Activated T-cell treated with anti-CD3 and anti-CD28 coated beads for 4 hours (primary cell): Measurements from ENCODE around the gene KCTD12.
A peak's percentile ranks its signal among the peaks of the same experiment; 100 is the strongest.

Experiments
- DNase-seq: peaks from one replicate; pipeline ENCODE4 v3.0.0-alpha.2; 2020

KCTD12 gene

DNA sequence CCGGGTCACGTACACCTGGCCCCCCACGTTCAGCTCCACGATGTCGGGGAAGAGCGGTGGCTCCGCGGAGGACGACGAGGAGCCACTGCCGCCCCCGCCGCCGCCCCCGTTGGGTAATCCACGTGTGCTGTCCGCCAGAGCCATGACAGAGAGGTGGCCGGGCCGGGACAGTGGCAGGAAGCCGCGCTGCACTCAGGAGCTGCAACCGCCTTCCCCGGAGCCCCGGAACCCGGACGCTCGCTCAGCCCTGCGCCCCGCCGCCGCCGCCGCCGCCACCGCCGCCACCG, 257 bp downstream of the KCTD12 start:
- DNase-seq: peak; percentile 46

DNA sequence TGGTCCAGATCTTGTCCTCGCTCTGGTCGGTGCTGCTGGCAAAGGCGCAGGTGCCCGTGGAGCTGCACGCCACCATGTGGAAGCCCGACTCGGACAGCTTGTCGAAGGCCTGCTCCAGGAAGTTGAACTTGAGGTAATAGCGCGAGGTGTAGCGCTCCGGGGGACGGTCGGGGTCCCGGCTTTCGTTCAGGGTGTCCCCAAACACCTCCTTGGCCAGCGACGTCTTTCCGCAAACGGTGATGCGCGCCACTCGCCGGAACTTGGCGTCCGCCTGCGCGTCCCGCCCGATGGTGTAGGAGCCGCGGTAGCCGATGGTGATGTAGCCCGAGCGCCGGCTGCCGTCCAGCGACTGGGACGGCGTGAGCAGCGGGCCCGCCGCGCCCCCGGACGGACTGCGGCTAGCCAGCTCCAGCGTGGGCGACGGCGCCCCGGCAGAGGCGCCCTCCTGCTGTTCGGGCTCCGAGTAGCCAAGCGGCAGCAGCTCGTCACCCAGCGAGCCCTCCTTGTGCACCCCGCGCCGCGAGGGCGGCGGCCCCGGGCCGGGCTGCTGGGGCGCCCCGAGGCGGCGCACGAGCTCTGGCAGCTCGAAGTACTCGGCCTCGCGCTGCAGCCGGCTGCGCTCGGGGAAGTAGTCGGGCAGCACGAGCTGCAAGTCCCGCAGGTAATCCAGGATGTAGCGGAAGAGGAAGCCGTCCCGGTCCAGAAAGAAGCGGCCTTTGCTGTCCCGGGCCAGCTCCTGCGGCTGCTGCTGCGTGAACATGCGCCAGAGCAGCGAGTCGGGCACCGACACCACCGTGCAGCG, 801 bp downstream of the KCTD12 start:
- DNase-seq: no peak

DNA sequence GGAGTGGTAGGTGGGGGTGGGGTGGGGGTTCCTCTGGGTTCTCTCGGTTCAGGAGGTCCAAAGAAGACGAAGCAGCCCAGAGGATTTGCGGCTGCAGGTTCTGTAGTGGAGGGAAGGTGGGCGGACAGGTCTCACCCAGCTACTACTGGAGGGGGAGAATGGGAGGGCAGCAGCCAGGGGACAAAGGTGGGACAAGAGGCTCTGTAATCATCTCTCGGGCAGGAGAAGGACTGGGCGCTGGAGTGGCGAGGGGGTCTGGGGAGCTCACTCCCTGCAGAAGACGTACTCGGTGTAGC, 1.4 kb downstream of the KCTD12 start:
- DNase-seq: no peak

DNA sequence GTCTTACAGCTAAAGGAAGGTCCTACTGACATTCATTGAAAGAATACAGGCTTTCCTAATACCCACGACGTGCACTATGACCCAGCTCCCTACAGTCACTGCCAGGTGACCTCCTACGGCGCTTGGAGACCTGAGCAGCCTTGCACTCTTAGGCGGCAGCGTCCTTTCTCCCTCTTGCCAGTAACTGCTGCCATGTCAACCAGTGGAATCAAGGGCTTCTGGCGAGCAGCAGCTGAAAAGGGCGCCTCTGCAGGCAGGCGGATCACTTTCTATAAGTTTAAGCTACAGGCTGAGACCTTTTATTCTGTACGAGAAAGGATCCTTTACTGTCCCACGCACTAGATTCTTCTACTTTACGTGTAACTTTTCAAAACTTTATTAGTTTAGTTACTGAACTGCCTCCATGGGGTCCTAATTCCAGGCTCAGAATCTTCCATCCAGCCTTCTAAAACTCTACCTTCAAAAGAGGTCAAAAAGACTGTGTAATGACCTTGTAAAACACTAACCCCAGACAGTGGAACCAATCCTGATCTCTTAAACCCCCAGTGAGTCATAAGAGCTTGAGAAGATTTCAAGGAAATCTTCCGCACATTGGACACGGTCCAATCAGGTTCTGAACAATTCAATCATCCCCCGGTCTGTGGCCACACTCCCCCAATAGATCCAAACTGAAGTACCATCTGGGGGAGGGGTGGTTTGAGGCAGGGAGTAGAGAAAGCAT, 1.9 kb downstream of the KCTD12 start:
- no peak for DNase-seq

DNA sequence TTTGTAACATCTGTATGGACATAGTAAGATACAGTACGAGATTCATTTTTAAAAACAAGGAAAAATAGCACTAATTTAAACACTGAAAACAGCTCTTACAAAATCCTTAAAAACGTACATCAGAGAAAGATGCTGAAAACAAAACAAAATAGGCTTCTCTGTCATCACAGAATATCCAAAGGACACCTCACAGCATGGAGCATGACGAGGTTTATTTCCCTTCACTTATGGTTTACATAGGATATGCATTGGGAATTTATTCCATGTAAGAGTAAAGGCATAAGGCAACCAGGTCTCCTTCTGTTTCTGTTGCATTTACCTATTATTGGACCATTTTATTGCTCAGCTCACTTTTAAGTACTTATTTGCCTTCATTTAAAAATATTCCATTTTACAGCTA, 3.0 kb downstream of the KCTD12 start:
- no peak for DNase-seq

DNA sequence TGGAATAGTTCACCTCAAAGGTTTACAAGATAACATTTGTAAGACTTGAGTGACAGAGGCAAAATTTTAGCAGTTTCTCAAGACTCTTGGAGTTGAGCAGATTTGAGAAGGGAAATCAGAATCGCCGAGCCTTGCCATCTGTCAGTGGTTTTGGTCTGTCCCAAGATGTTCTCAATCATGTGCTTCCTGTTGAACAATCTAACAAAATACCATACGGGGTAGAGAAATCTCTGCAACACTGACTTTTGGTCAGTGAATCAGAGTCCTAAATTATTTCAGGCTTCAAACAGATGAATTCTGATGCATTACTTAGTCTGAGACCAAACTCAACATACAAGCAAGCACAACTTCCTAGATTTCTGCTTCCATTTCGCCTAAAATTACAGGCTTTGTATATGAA, 3.8 kb downstream of the KCTD12 start:
- no peak for DNase-seq

DNA sequence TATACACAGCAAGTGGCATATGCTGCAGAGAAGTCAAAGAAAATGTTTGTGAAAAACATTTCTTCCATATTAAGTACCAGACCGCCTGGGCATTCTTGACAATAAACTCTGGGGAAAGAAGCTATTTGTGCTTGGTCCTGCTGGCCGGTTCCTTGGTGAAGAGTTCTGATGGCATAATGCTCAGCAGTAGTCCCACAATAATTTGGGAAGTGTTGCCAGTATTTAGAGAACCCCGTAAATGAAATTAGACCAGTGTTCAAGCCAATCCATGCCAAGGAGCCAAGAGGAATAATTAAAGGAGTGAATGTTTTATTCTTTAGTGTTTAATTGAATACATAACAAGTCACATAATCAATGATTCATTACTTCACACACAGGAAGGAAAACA, 6.3 kb downstream of the KCTD12 start:
- DNase-seq: no peak

DNA sequence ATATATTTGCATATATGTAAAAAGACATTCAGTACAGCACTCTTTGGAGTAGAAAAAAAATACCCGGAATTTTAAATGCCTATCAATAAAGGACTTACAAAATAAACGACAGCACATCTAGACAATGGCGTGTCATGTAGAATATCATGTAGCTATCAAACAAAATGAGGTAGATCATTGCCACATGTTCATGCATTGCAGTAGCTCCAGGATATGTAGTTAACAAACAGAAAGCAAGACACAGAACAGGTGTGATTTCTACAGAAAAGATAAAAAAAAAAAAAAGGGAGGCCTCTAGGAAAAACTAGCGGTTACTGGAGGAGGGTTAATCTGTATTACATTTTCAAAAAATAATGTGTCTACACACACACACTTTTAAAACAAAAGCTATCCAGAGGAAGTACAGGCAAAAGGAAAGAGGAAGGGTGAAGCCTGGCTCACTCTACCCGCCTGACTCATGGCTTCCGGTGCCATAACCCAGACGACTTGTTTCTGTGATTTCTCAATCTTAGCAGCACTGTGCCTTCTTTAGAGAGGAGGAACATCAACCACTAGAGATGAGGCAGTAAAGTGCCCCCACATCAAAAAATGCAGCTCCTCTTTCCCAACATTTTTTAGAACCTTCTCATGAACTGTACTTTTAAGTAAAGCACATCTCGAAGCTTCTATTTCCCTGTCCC, 6.9 kb downstream of the KCTD12 start:
- DNase-seq: peak; percentile 47

DNA sequence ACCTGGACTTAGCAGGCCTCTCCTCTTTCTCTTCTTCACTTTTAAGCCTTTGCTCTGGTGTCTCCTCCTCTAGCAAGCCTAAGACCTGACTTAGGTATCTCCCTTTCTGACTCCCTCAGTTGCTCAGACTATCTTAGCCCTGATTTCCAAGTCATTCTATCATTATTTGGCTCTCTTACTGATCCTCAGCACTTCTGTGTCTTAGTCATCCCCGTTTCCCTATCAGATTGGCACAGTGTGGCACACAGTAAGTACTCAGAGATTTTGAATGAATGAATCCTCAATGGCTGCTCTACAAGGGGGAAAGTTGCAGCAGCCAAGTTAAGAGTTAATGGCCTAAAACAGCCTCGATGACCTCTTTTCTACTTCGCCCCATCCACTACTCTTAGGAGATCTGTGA, 8.2 kb downstream of the KCTD12 start:
- DNase-seq: no peak

DNA sequence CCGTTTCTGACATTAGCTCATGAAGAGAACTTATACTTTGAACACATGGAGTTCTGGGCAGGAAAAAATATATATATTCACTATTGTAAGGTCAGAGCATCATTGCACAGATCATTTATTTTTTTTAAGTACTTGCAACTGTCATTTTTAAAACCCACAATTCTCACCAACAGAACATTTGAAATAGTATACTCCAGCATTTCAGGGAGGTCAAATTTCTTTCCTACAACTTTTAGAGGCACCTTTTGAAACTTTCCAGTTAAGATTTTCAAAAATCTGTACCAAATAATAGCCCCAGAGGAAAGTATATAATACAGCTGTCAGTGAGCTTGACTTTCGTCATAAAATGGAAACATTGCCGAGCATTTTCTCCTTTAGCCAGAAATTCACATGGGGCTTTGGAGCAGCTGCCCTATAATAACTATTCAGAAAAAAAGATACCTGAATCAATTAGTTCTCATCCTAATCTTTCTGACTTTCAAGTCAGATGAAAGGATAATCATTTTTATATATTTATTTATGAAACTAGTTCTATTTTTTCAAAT, 10.9 kb downstream of the KCTD12 start:
- DNase-seq: no peak

DNA sequence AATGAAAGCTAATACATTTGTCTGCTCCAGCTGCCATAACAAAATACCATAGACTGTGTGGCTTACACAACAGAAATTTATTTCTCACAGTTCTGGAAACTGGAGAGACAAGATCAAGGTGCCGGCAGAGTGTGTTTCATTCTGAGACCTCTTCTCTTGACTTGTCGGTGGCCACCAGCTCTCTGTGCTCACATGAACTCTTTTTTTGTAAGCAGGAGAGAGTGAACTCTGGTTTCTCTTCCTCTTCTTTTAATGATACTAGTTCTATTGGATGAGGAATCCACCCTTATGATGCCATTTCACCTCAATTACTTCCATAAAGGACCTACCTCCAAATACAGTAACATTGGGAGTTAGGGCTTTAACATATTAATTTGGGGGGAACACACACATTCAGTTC, 11.7 kb downstream of the KCTD12 start:
- DNase-seq: no peak

DNA sequence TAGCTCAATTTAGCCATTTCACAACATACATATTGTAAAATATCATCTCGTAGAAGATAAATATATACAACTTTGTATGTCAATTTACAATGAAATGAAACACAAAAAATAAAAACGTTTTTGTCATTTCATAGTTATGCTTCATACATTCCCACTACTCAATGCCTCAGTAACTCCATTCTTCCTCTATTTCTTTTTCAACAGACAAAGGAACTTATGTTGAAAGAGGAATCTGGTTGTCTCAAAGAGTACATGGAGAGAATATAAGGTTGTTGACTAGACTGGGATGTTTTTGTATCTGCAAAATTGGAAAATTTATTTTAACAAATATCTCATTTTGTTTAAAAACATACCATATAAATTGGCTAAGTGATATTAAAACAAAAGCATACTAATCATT, 12.8 kb downstream of the KCTD12 start:
- DNase-seq: no peak

DNA sequence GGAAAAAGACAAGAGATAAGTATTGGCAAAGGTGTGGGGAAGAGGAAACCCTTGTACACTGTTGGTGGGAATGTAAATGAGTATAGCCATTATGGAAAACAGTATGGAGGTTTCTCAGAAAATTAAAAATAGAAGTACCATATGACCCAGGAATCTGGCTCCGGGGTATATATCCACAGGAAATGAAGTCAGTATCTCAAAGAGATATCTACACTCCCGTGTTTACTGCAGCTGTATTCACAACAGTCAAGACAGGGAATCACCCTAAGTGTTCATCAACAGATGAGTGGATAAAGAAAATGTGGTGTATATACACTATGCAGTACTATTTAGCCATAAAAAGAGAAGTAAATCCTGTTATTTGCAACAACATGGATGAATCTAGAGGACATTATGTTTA, 13.5 kb downstream of the KCTD12 start:
- no peak for DNase-seq

DNA sequence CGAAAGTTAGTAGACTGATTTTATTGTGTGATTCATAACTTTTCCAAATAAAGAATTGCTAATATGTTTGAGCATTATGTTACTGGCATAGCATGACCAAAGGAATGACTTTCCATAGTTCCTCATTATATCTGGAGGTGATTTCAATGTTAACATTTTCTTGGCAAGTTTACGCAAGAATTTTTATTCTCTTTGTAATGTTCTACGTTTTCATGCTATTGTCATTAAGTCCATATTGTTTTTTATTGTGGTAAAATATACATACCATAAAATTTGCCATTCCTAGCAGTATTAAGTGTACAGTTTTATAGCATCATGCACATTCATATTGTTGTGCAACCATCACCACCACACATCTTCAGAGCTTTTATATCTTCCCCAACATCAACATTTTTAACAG, 14.8 kb downstream of the KCTD12 start:
- DNase-seq: no peak

DNA sequence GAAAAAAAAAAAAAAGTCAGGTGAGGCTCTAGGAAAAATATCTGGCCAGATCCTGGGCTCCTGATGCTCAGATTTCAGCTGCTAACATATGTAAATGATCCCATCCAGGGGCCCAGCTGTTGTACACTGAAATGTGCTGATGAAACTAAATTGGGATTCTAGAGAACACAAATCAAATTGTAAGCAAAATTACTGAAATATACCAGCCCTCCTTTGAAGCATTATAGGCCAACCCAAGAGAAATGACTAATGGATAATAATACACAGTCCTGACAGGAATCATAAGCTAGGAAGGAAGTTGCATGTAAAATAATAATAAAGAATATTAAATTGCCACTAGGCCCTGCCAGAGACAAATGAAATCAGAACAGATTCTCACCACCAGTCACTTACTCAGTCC, 17.8 kb downstream of the KCTD12 start:
- no peak for DNase-seq

DNA sequence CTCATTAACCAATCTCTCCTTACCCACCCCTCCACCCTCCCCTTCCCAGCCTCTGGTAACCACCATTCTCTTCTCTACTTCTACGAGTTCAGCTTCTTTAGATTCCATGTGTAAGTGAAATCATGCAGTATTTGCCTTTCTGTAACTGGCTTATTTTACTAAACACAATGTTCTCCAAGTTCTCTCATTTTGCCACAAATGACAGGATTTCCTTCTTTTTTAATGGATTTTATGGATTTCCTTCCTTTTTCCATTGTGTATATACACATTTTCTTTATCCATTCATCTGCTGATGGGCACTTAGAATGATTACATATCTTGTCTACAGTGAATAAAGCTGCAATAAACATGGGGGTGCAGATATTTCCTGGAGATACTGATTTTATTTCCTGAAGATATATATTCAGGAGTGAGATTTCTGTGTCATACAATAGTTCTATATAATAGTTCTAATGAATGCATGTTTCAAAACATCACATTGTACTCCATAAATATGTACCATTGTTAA, 20.2 kb downstream of the KCTD12 start:
- no peak for DNase-seq

DNA sequence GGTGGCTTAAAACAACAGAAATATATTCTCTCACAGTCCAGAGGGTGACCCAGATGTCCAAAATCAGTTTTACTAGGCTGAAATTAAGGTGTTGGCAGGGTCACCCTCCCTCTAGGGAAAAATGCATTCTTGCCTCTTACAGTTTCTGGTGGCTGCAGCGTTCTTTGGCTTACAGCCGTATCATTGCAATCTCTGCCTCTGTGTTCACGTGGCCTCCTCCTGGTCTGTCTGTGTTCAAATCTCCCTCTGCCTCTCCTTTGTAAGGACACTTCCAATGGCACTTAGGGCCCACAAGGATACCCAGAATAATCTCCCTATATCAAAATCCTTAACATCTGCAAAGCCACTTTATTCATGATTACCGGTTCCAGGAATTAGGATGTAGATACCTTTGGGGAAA, 21.1 kb downstream of the KCTD12 start:
- DNase-seq: no peak

DNA sequence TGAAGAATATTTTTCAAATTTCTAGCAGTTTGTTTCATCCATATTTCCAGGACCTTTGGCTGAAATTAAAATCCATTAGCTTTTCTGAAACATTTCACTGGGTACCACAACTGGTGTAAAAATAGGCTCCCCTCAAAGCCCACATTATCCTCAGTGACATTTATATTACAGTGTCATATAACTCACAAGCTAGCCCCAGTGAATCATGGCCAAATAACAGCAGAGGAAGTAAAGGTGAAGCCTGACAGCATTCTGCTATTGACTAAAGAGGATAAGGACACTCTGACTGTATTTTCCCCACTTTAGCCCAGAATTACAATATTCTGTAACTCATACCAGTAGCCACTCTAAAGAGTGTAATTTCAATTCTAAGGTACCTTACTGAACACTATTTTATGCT, 21.9 kb downstream of the KCTD12 start:
- no peak for DNase-seq

DNA sequence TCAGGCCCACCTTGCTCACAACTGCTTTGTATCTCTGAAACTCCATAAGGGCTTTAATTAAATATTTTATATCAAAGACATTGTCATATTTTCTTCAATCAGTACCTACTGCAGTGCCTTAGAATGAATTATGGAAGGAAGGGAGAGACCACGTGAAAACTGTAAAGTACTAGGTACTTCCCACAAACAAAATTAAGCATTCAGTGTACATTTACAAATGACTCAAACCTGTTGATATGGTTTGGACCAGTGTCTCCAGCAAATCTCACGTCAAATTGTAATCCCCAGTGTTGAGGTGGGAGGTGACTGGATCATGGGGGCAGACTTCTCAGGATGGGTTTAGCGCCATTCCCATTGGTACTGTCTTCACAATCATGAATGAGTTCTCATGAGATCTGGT, 23.2 kb downstream of the KCTD12 start:
- DNase-seq: no peak

DNA sequence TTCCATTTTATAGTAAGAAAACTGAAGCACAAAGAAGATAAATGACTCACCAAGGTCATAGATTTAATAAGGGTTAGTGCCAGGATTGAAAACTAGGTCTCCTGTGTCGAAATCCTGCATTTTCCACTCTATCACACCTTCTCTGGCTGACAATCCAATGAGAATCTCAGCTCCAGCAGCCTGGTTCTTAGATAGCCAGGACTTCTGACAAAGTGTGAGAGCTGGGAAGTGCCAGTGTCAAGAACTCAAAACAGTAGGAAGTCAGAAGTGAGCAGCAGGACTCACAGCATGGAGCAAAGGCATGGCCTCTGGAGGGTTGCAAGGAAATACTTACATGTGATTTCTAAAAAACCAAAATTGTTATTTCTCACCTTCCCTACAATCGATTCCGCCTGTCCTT, 24.3 kb downstream of the KCTD12 start:
- no peak for DNase-seq

DNA sequence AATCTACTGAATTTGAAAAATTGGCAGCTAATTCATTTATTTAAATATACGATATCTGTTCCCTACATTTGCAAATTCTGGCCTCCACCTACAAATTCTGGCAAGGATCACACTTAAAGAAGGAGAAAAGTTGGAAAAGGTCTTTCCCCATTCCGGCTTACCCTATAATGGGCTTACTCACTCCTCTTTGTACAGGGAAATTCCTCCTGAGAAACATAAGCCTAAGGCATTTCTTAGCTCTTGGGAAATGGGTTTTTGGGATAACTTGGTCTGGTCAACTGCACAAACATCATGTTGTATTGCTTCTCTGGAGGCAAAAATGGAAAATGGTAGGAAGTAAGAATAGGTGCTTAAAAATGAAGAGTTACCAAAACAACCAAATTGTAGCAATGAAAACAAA, 25.5 kb downstream of the KCTD12 start:
- no peak for DNase-seq

DNA sequence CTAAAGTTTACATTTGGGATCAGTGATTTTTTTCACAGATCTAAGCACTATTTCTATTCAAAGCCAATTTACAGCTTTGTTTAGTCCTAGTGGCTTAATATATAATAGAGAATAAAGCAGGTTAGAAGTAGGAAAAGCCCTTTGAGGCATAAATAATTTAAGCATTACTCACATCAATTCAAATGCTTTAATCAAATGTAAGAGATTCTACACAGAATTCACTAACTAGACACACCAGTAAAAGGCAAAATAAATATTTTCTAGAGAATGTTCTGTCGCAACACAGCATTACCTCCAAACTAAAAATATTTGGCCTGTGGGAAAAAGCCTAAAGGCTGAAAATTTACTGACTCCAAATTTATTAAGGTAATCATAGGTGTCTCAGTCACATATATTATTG, 31.3 kb downstream of the KCTD12 start:
- DNase-seq: no peak

DNA sequence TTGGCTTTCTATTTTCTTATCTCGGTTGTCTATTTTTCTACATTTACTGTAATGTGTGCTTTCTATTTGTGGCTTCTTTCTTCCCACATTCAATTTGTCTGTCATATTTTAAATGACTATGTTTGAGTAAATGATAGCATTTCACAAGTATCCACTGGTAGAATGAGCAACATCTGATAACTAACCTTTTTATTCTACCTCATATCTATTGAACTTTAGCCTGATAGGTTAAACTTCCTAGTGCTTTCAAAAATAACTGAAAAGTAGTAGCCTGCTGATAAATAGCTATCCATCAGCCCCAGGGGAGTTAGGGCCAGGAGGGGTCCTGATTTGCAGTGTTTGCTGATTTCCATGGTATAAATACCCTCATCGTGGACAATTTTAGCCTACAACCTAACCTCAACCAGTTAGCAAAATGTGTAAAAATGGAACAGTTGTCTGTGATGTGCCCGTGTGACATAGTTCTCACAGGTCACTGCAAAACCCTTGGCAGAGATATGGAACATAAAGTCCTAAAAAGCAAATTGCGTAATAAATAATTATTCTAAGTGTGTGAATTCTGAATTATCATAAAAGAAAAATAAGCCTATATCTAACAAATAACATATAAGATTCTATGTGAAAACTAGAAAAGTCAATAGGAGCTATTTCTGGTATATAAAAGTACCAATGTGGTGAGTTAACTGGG, 32.1 kb downstream of the KCTD12 start:
- DNase-seq: no peak

DNA sequence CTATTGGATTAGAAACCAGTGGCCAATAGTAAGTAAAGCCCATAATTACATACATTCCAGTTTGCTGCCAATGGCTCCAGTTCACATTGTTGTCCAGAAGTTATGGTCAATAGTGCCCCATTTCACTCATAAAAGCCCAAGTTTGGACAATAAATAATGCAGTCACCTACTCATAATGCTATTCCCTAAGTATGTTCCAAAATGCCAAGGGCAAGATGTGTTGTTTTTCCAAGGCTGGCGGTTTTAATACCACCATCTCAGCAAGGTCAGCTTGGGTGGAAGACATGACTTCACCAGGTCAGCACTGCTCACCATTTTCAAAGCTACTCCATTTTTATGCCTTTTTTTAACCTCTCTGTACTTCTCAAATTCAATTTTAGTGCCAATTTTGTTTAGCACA, 32.7 kb downstream of the KCTD12 start:
- no peak for DNase-seq
